HepG2 (cell line): Measurements from ENCODE around the gene FSIP1. TPM values are rescaled to one million over a fixed set of nuclear protein-coding genes. Genes with fewer than 3 reads are reported as not detected.

Experiments
- ARNT2 ChIP-seq: sonication (generic); formaldehyde crosslinking; IDR thresholded peaks from 2 replicates; pipeline ENCODE4 v1.8.0; 2022; ENCODE audit warnings: mild to moderate bottlenecking, low read depth, missing genetic modification reagents, moderate library complexity
- BRD4 ChIP-seq: sonication (generic); formaldehyde crosslinking; IDR thresholded peaks from 2 replicates; pipeline ENCODE4 v1.4.0; 2020; ENCODE audit warnings: missing genetic modification reagents
- DR1 ChIP-seq: sonication (generic); formaldehyde crosslinking; IDR thresholded peaks from 2 replicates; pipeline ENCODE4 v1.8.0; 2021; ENCODE audit warnings: mild to moderate bottlenecking, missing genetic modification reagents, inconsistent platforms
- FOXP4 ChIP-seq: sonication (generic); formaldehyde crosslinking; IDR thresholded peaks from 2 replicates; pipeline ENCODE4 v1.4.0; 2020; ENCODE audit warnings: missing genetic modification reagents
- JUND ChIP-seq: sonication (generic); formaldehyde crosslinking; IDR thresholded peaks from 2 replicates; pipeline ENCODE4 v1.8.0; 2022; ENCODE audit warnings: mild to moderate bottlenecking, missing genetic modification reagents
- KDM1A ChIP-seq: IDR thresholded peaks from 2 replicates; pipeline ENCODE4 v1.6.1; 2016; ENCODE audit warnings: missing compliant biosample characterization
- MEIS2 ChIP-seq: sonication (generic); formaldehyde crosslinking; IDR thresholded peaks from 2 replicates; pipeline ENCODE4 v1.9.0; 2021; ENCODE audit warnings: mild to moderate bottlenecking, missing genetic modification reagents
- NCOA1 ChIP-seq: sonication (generic); formaldehyde crosslinking; IDR thresholded peaks from 2 replicates; pipeline ENCODE4 v1.9.0; 2021; ENCODE audit warnings: missing genetic modification reagents
- NR1H2 ChIP-seq: sonication (generic); formaldehyde crosslinking; IDR thresholded peaks from 2 replicates; pipeline ENCODE4 v1.8.1; 2022; ENCODE audit warnings: low read depth, missing genetic modification reagents, borderline replicate concordance
- RXRA ChIP-seq: sonication (generic); formaldehyde crosslinking; IDR thresholded peaks from 2 replicates; pipeline ENCODE4 v1.5.1; 2020; ENCODE audit warnings: missing genetic modification reagents
- SPEN ChIP-seq: sonication (generic); formaldehyde crosslinking; IDR thresholded peaks from 2 replicates; pipeline ENCODE4 v1.5.1; 2020; ENCODE audit warnings: low read depth, mild to moderate bottlenecking, missing genetic modification reagents
- SRSF4 ChIP-seq: fragments of 200-400 bp; formaldehyde crosslinking; IDR thresholded peaks from one replicate; pipeline ENCODE4 v1.6.1; 2018; ENCODE audit warnings: mild to moderate bottlenecking, low read depth, low read length, moderate library complexity; ENCODE audit not compliant: poor library complexity, severe bottlenecking
- TAF1 ChIP-seq: sonication (generic); formaldehyde crosslinking; IDR thresholded peaks from 2 replicates; pipeline ENCODE4 v1.4.0; 2020; ENCODE audit warnings: missing genetic modification reagents
- ZC3H13 ChIP-seq: sonication (generic); formaldehyde crosslinking; IDR thresholded peaks from 2 replicates; pipeline ENCODE4 v1.8.1; 2023; ENCODE audit warnings: mild to moderate bottlenecking, missing genetic modification reagents, moderate library complexity
- ZFP37 ChIP-seq: sonication (generic); formaldehyde crosslinking; IDR thresholded peaks from 2 replicates; pipeline ENCODE4 v1.4.0; 2020; ENCODE audit warnings: missing genetic modification reagents, borderline replicate concordance
- ZFP41 ChIP-seq: sonication (generic); formaldehyde crosslinking; IDR thresholded peaks from 2 replicates; pipeline ENCODE4 v1.4.0; 2020; ENCODE audit warnings: mild to moderate bottlenecking, missing genetic modification reagents, borderline replicate concordance
- ZNF33A ChIP-seq: sonication (generic); formaldehyde crosslinking; IDR thresholded peaks from 2 replicates; pipeline ENCODE4 v1.5.1; 2020; ENCODE audit warnings: missing genetic modification reagents, mild to moderate bottlenecking, moderate library complexity, borderline replicate concordance
- ZNF382 ChIP-seq: sonication (generic); formaldehyde crosslinking; IDR thresholded peaks from 2 replicates; pipeline ENCODE4 v1.5.0; 2020; ENCODE audit warnings: missing genetic modification reagents, mild to moderate bottlenecking, borderline replicate concordance
- ZNF484 ChIP-seq: sonication (generic); formaldehyde crosslinking; IDR thresholded peaks from 2 replicates; pipeline ENCODE4 v1.5.1; 2020; ENCODE audit warnings: mild to moderate bottlenecking, low read depth, missing genetic modification reagents, borderline replicate concordance
- ZNF557 ChIP-seq: sonication (generic); formaldehyde crosslinking; IDR thresholded peaks from 2 replicates; pipeline ENCODE4 v1.4.0; 2020; ENCODE audit warnings: missing genetic modification reagents
- ZNF574 ChIP-seq: sonication (generic); formaldehyde crosslinking; IDR thresholded peaks from 2 replicates; pipeline ENCODE4 v1.4.0; 2020; ENCODE audit warnings: missing genetic modification reagents
- polyA plus RNA-seq, 8 experiments: library from polyadenylated mRNA; depleted of rRNA in 3 of 8; stranded (reverse) in 7 of 8; unstranded in 1 of 8; fragments of >200 nt; fragmentation: Illumina TruSeq in 4 of 8; extraction: Trizol in 4 of 8; gene quantifications; 2 replicates each; pipeline versions ENCODE4 v1.2.1 to v1.2.3, GENCODE V29; 2011 to 2016; ENCODE audit warnings: low read depth in 4 of 8, missing spikeins in 1 of 8, mixed read lengths in 1 of 8; ENCODE audit not compliant: insufficient read depth in 1 of 8
- total RNA-seq, 5 experiments: library from RNA; depleted of rRNA; stranded (reverse); fragments of >200 nt; fragmentation: Illumina TruSeq; extraction: Trizol; gene quantifications; 2 replicates each; pipeline ENCODE4 v1.2.3, GENCODE V29; 2016; ENCODE audit warnings: low read depth in 1 of 5
- TF ChIP-seq, protein P1 (sequence below): sonication (generic); formaldehyde crosslinking; IDR thresholded peaks from 2 replicates; pipeline ENCODE4 v1.4.0; 2020; ENCODE audit warnings: mild to moderate bottlenecking, missing genetic modification reagents
- TF ChIP-seq, protein P2 (sequence below), 2 experiments: sonication (generic) in 1 of 2; formaldehyde crosslinking in 1 of 2; IDR thresholded peaks; 2 replicates each; pipeline versions ENCODE4 v1.5.1 to v1.6.1; 2011 to 2020; ENCODE audit warnings: borderline replicate concordance in 1 of 2, low read depth in 1 of 2, low read length in 1 of 2, mild to moderate bottlenecking in 1 of 2, missing genetic modification reagents in 1 of 2, moderate library complexity in 1 of 2

Gene FSIP1
- total and polyA plus RNA-seq, 2 of the 13 experiments (the other 11 are each of a cell fraction or from before 2014, with no cell fraction given): 0.18 TPM; not detected in 1

DNA sequence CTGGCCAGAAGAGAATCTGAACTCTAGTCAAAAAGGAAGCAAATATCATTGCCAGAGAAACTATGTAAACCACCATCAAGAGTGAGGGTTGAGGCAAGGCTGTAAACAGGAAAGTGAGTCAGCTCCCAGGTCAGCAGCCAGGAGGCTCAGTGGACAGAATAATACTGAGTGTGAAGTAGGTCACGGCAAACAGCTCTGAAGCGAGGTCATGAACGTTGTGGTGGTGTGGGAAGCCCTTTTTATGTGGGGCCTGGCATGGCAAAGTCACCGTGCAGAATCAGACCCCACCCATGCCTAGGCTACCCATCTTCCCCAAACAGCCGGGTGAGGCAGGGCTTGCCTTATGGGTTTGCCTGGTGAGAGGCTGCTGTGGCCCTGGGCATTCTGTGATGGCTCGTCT is 157.8 kb downstream of the FSIP1 start (continued):
- TF ChIP-seq, protein P1, sequence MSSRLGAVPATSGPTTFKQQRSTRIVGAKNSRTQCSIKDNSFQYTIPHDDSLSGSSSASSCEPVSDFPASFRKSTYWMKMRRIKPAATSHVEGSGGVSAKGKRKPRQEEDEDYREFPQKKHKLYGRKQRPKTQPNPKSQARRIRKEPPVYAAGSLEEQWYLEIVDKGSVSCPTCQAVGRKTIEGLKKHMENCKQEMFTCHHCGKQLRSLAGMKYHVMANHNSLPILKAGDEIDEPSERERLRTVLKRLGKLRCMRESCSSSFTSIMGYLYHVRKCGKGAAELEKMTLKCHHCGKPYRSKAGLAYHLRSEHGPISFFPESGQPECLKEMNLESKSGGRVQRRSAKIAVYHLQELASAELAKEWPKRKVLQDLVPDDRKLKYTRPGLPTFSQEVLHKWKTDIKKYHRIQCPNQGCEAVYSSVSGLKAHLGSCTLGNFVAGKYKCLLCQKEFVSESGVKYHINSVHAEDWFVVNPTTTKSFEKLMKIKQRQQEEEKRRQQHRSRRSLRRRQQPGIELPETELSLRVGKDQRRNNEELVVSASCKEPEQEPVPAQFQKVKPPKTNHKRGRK: no peak
- TF ChIP-seq ZC3H13 (CRISPR knock-in tag) (no peak), ZFP41 (CRISPR knock-in tag) (no peak), NCOA1 (no peak), TAF1 (CRISPR knock-in tag) (no peak), ZNF484 (CRISPR knock-in tag) (no peak), ZNF574 (CRISPR knock-in tag) (no peak), ARNT2 (CRISPR knock-in tag) (no peak), DR1 (CRISPR knock-in tag) (no peak), RXRA (CRISPR knock-in tag) (peak; percentile 54; the same call in 1 of the 2 replicates), ZFP37 (no peak), SRSF4 (no peak), KDM1A (CRISPR knock-in tag) (no peak), MEIS2 (CRISPR knock-in tag) (no peak; the same call in 1 of the 2 replicates), NR1H2 (no peak), ZNF557 (CRISPR knock-in tag) (no peak), SPEN (CRISPR knock-in tag) (peak; percentile 30; the same call in 1 of the 2 replicates), JUND (CRISPR knock-in tag) (no peak; the same call in 1 of the 2 replicates), ZNF33A (CRISPR knock-in tag) (no peak), FOXP4 (CRISPR knock-in tag) (peak; percentile 49), BRD4 (CRISPR knock-in tag) (no peak), ZNF382 (no peak)
- TF ChIP-seq, protein P2, sequence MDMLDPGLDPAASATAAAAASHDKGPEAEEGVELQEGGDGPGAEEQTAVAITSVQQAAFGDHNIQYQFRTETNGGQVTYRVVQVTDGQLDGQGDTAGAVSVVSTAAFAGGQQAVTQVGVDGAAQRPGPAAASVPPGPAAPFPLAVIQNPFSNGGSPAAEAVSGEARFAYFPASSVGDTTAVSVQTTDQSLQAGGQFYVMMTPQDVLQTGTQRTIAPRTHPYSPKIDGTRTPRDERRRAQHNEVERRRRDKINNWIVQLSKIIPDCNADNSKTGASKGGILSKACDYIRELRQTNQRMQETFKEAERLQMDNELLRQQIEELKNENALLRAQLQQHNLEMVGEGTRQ (IDR thresholded peaks at IDR 0.05; ENCODE audit: low read depth, low read length): no peak
- TF ChIP-seq, protein P2 (CRISPR knock-in tag; IDR thresholded peaks at IDR 0.05; ENCODE audit: borderline replicate concordance): no peak
